Measurements from ENCODE around the gene CLIC5.

DNA sequence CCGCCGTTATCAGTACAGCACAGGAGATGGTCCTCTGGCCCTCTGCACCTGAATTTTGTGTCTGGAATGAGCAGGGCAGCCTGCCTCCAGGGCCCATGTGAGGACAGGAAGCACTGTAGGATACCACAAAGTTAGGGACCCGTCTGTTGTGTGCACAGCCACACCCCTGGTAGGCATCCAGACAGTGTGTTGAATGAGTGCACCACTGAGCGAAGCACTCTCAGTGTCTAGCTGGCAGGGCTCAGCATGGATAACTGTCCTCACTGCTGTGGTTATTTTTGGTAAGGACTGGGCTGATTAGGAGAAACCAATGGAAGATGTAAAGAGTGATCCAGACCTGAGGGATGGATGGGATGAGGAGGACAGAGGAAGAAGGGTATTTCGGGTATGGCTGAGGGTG lies 178.7 kb downstream of the CLIC5 start:
- TF ChIP-seq EZH2 (IDR thresholded peaks at IDR 0.05; ENCODE audit: insufficient read depth, low read length), result no peak
- TF ChIP-seq, protein P1, sequence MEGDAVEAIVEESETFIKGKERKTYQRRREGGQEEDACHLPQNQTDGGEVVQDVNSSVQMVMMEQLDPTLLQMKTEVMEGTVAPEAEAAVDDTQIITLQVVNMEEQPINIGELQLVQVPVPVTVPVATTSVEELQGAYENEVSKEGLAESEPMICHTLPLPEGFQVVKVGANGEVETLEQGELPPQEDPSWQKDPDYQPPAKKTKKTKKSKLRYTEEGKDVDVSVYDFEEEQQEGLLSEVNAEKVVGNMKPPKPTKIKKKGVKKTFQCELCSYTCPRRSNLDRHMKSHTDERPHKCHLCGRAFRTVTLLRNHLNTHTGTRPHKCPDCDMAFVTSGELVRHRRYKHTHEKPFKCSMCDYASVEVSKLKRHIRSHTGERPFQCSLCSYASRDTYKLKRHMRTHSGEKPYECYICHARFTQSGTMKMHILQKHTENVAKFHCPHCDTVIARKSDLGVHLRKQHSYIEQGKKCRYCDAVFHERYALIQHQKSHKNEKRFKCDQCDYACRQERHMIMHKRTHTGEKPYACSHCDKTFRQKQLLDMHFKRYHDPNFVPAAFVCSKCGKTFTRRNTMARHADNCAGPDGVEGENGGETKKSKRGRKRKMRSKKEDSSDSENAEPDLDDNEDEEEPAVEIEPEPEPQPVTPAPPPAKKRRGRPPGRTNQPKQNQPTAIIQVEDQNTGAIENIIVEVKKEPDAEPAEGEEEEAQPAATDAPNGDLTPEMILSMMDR (IDR thresholded peaks at IDR 0.05; ENCODE audit: insufficient read depth, low read depth, low read length), result no peak

Data from astrocyte (in vitro differentiated cells and primary cell).